GM18909 (cell line): ENCODE data around the gene PMPCB.
"Not testable (repeated sequence)": the region's sequence is repeated elsewhere in the genome, so short reads cannot be mapped to it uniquely, and the experiment has no call there.

Source experiments
- ATAC-seq: cut with Tn5 transposase; IDR thresholded peaks from one replicate; pipeline ENCODE4 v1.9.1; 2021; ENCODE audit warnings: mild to moderate bottlenecking; ENCODE audit not compliant: unreplicated experiment, poor library complexity

The PMPCB gene

GRCh38 chr7:103296901-103297836 is at the start of gene PMPCB:
Gene PMPCB (plus strand): TSS chr7:103297435. CDS start chr7:103297460, 25 bp downstream.
- ATAC-seq = peak; percentile 95

- ATAC-seq = not testable (repeated sequence)
Measured at GRCh38 chr7:103253699-103254506, 43.3 kb upstream of the PMPCB start.

- not testable (repeated sequence) for ATAC-seq
Measured at GRCh38 chr7:103264054-103264453, 33.2 kb upstream of the PMPCB start.

GRCh38 chr7:103266229-103266628 is 31.0 kb upstream of the PMPCB start:
- ATAC-seq = not testable (repeated sequence)

- ATAC-seq = not testable (repeated sequence)
Measured at GRCh38 chr7:103273374-103273773, 23.9 kb upstream of the PMPCB start.

GRCh38 chr7:103274867-103275266 is 22.4 kb upstream of the PMPCB start:
- ATAC-seq = not testable (repeated sequence)

- ATAC-seq = not testable (repeated sequence)
Measured at GRCh38 chr7:103278195-103278594, 19.0 kb upstream of the PMPCB start.

GRCh38 chr7:103279636-103279962 is 17.6 kb upstream of the PMPCB start:
- peak; percentile 47 for ATAC-seq

GRCh38 chr7:103279963-103280802 is 17.1 kb upstream of the PMPCB start:
- peak; percentile 93 for ATAC-seq

- not testable (repeated sequence) for ATAC-seq
Measured at GRCh38 chr7:103280803-103281155, 16.5 kb upstream of the PMPCB start.

GRCh38 chr7:103282802-103283427 is 14.3 kb upstream of the PMPCB start:
- ATAC-seq = not testable (repeated sequence)

GRCh38 chr7:103292122-103292521 is 5.1 kb upstream of the PMPCB start:
- no peak for ATAC-seq

- no peak for ATAC-seq
Measured at GRCh38 chr7:103293526-103293925, 3.7 kb upstream of the PMPCB start.

GRCh38 chr7:103297837-103298179 is 573 bp downstream of the PMPCB start:
- no peak for ATAC-seq

- no peak for ATAC-seq
Measured at GRCh38 chr7:103299660-103300059, 2.4 kb downstream of the PMPCB start.

GRCh38 chr7:103301441-103301840 is 4.2 kb downstream of the PMPCB start:
- no peak for ATAC-seq

GRCh38 chr7:103307503-103308231 is 10.4 kb downstream of the PMPCB start:
- peak; percentile 54 for ATAC-seq

GRCh38 chr7:103314852-103315251 is 17.6 kb downstream of the PMPCB start:
- no peak for ATAC-seq

- ATAC-seq = no peak
Measured at GRCh38 chr7:103316380-103316941, 19.2 kb downstream of the PMPCB start.
